ENCODE results near the gene IGFL3. TPM values are rescaled to one million over a fixed set of nuclear protein-coding genes. Genes with fewer than 3 reads are reported as not detected.
"Not testable (repeated sequence)": the region's sequence is repeated elsewhere in the genome, so short reads cannot be mapped to it uniquely, and the experiment has no call there.

Gene IGFL3
- total RNA-seq, 1 experiment from 2014 or later = not detected

GRCh38 chr19:46107371-46107770, 17.1 kb downstream of the IGFL3 start:
- DNase-seq = no peak
- no peaks in the 10 kb centered on the region for H3K9me3 ChIP-seq (ENCODE audit: control insufficient read depth, low read depth, low read length)
- Mint-ChIP-seq H3K4me3 (no peak overlapping the region), H3K4me1 (no peaks in the 10 kb centered on the region), H3K36me3 (ENCODE audit: insufficient read depth in 1 of 3, low read depth in 3 of 3) (no peaks in the 10 kb centered on the region; a peak in 1 of 7 replicates), H3K9me3 (peaks cover 5 to 7% of the 10 kb centered on the region in 2 experiments), H3K27me3 (ENCODE audit: low read depth) (peaks cover 4% of the 10 kb centered on the region; the same call in 1 of the 2 replicates), H3K27ac (no peak overlapping the region)
- H3K4me1 ChIP-seq (ENCODE audit: insufficient read depth, low read length) = no peaks in the 10 kb centered on the region
- H2BK12ac ChIP-seq (ENCODE audit: insufficient read length, low read depth, low read length) = no peak overlapping the region
- H3K4ac ChIP-seq (ENCODE audit: low read depth, low read length) = no peak overlapping the region
- no peaks in the 10 kb centered on the region for H3K23me2 ChIP-seq (ENCODE audit: insufficient read length, low read depth, low read length, poor library complexity, severe bottlenecking)
- no CpG with 5 or more reads among the region's 6 CpGs for WGBS (ENCODE audit: extremely low coverage, insufficient read length, low lambda C conversion rate)
- no peak overlapping the region for H4K8ac ChIP-seq (replicated peaks; ENCODE audit: insufficient read length, low read depth, low read length)
- H4K91ac ChIP-seq (ENCODE audit: insufficient read length, low read depth, low read length) = no peak overlapping the region
- H4K20me1 ChIP-seq (ENCODE audit: control insufficient read depth, insufficient read depth, insufficient read length) = no peaks in the 10 kb centered on the region
- H3K27me3 ChIP-seq (ENCODE audit: insufficient read depth, low read length) = no peaks in the 10 kb centered on the region
- H3K79me1 ChIP-seq (ENCODE audit: insufficient read depth, low read depth, low read length, poor library complexity, severe bottlenecking) = no peaks in the 10 kb centered on the region
- no peak overlapping the region for H2AFZ ChIP-seq (ENCODE audit: low read length)
- no peak overlapping the region for H2AK5ac ChIP-seq (ENCODE audit: insufficient read length, low read length)
- H2BK15ac ChIP-seq (ENCODE audit: low read depth, low read length) = no peak overlapping the region
- no peak overlapping the region for H3K4me2 ChIP-seq (ENCODE audit: insufficient read depth, insufficient read length, low read length)
- no peak overlapping the region for H2BK20ac ChIP-seq (ENCODE audit: low read depth, low read length, poor library complexity, severe bottlenecking)
- no peak overlapping the region for H3K56ac ChIP-seq (ENCODE audit: insufficient read length, low read depth, low read length)
- TF ChIP-seq CTCF (conservative IDR thresholded peaks at IDR 0.05) = no peak
- no peaks in the 10 kb centered on the region for H3K79me2 ChIP-seq (ENCODE audit: insufficient read depth, low read length)
- no peak overlapping the region for H4K5ac ChIP-seq (ENCODE audit: insufficient read length, low read depth, low read length)
- H3K14ac ChIP-seq (ENCODE audit: insufficient read depth, low read length) = no peak overlapping the region
- H2BK5ac ChIP-seq (ENCODE audit: insufficient read length, low read length) = no peak overlapping the region
- no peak overlapping the region for H3K27ac ChIP-seq (ENCODE audit: insufficient read length, low read depth, low read length)
- H3K9ac ChIP-seq (ENCODE audit: extremely low read depth, insufficient read length, low read length) = no peak overlapping the region
- H3K23ac ChIP-seq (ENCODE audit: insufficient read length, low read depth, low read length) = no peak overlapping the region
- H2BK120ac ChIP-seq (ENCODE audit: low read depth, low read length, poor library complexity, severe bottlenecking) = no peak overlapping the region
- no peak overlapping the region for H3K18ac ChIP-seq (ENCODE audit: insufficient read length, low read depth, low read length)
- no peak overlapping the region for H3T11ph ChIP-seq (ENCODE audit: low read length)

DNA sequence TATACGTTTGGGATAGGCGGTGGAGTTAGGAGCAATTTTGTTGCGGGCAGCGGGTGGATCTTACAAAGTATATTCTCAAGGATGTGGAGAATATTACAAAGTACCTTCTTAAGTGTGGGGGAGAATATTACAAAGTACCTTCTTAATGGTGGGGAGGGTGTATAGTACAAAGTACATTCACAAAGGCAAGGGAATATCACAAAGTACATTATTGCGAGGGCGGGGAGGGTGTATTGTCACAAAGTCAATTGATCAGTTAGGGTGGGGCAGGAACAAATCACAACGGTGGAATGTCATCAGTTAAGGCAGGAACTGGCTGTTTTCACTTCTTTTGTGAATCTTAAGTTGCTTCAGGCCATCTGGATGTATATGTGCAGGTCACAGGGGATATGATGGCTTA, 22.2 kb downstream of the IGFL3 start:
- H3T11ph ChIP-seq (ENCODE audit: low read length); H2BK12ac ChIP-seq (ENCODE audit: insufficient read length, low read depth, low read length); H3K14ac ChIP-seq (ENCODE audit: insufficient read depth, low read length); H3K9me3 Mint-ChIP-seq; H4K91ac ChIP-seq (ENCODE audit: insufficient read length, low read depth, low read length); H2BK20ac ChIP-seq (ENCODE audit: low read depth, low read length, poor library complexity, severe bottlenecking); H3K23me2 ChIP-seq (ENCODE audit: insufficient read length, low read depth, low read length, poor library complexity, severe bottlenecking); H2AFZ ChIP-seq (ENCODE audit: low read length); H2BK120ac ChIP-seq (ENCODE audit: low read depth, low read length, poor library complexity, severe bottlenecking); H3K36me3 Mint-ChIP-seq (ENCODE audit: insufficient read depth in 1 of 3, low read depth in 3 of 3); H3K27me3 ChIP-seq (ENCODE audit: insufficient read depth, low read length); H3K4me2 ChIP-seq (ENCODE audit: insufficient read depth, insufficient read length, low read length); H3K4ac ChIP-seq (ENCODE audit: low read depth, low read length); H3K27ac Mint-ChIP-seq; H2BK15ac ChIP-seq (ENCODE audit: low read depth, low read length); H3K4me1 ChIP-seq (ENCODE audit: insufficient read depth, low read length); DNase-seq; H3K9me3 ChIP-seq (ENCODE audit: control insufficient read depth, low read depth, low read length); H3K18ac ChIP-seq (ENCODE audit: insufficient read length, low read depth, low read length); H3K27ac ChIP-seq (ENCODE audit: insufficient read length, low read depth, low read length); H3K79me1 ChIP-seq (ENCODE audit: insufficient read depth, low read depth, low read length, poor library complexity, severe bottlenecking); H3K9ac ChIP-seq (ENCODE audit: extremely low read depth, insufficient read length, low read length); H3K4me3 Mint-ChIP-seq; H4K20me1 ChIP-seq (ENCODE audit: control insufficient read depth, insufficient read depth, insufficient read length); H3K56ac ChIP-seq (ENCODE audit: insufficient read length, low read depth, low read length); H3K79me2 ChIP-seq (ENCODE audit: insufficient read depth, low read length); H4K8ac ChIP-seq (replicated peaks; ENCODE audit: insufficient read length, low read depth, low read length); H2BK5ac ChIP-seq (ENCODE audit: insufficient read length, low read length); H3K23ac ChIP-seq (ENCODE audit: insufficient read length, low read depth, low read length); H2AK5ac ChIP-seq (ENCODE audit: insufficient read length, low read length); H4K5ac ChIP-seq (ENCODE audit: insufficient read length, low read depth, low read length): not testable (repeated sequence)
- peaks cover 4 to 11% of the 10 kb centered on the region in 2 experiments for H3K4me1 Mint-ChIP-seq
- peaks cover 14% of the 10 kb centered on the region for H3K27me3 Mint-ChIP-seq (ENCODE audit: low read depth)
- WGBS (ENCODE audit: extremely low coverage, insufficient read length, low lambda C conversion rate) = no CpG with 5 or more reads among the region's 7 CpGs

Data from H9 (cell line).